Astrocyte of the spinal cord (primary cell): ENCODE measurements around the gene YIPF5.

ENCODE experiments used
- DNase-seq: peaks from one replicate; pipeline ENCODE4 v3.0.0; 2011; ENCODE audit warnings: low read depth, low spot score
- H3K4me3 ChIP-seq: 2 replicates; pipeline ENCODE4 v1.5.1; 2011; ENCODE audit warnings: low read depth, mild to moderate bottlenecking, low read length, moderate library complexity
- CTCF ChIP-seq: IDR thresholded peaks from 2 replicates; pipeline ENCODE4 v1.5.1; 2012; ENCODE audit warnings: low read depth, mild to moderate bottlenecking, low read length, inconsistent platforms
- in situ Hi-C: cut with HindIII; loops from 2 replicates; pipeline ENCODE4 v1.10.0; 2017; ENCODE audit warnings: low sequenced_read_pairs

The YIPF5 gene

GRCh38 chr5:144142824-144143162, 27.7 kb downstream of the YIPF5 start:
- DNase-seq: no peak

GRCh38 chr5:144142139-144142823, 28.2 kb downstream of the YIPF5 start:
- peak; percentile 60 for DNase-seq
- TF ChIP-seq CTCF: peak; percentile 69
- in situ Hi-C loops: no loop called here
- H3K4me3 ChIP-seq: no peak overlapping the region

More at GRCh38 chr5:144142824-144143162, 27.7 kb downstream of the YIPF5 start:
- in situ Hi-C loops: no loop called here
- TF ChIP-seq CTCF: no peak
- H3K4me3 ChIP-seq: no peak overlapping the region

- in situ Hi-C loops: no loop called here
- no peak overlapping the region for H3K4me3 ChIP-seq
- no peak for TF ChIP-seq CTCF
- no peak for DNase-seq
Observed at GRCh38 chr5:144141585-144141984, 28.9 kb downstream of the YIPF5 start.

GRCh38 chr5:144139586-144139985, 30.9 kb downstream of the YIPF5 start:
- DNase-seq: peak; percentile 24
- TF ChIP-seq CTCF: peak; percentile 27
- no peak overlapping the region for H3K4me3 ChIP-seq
- in situ Hi-C loops: no loop called here

GRCh38 chr5:144135113-144135762, 35.2 kb downstream of the YIPF5 start:
- H3K4me3 ChIP-seq: no peak overlapping the region
- no peak for TF ChIP-seq CTCF
- no peak for DNase-seq
- in situ Hi-C loops: no loop called here

- in situ Hi-C loops: no loop called here
- DNase-seq: no peak
- no peak overlapping the region for H3K4me3 ChIP-seq
- TF ChIP-seq CTCF: no peak
Observed at GRCh38 chr5:144134194-144134826, 36.1 kb downstream of the YIPF5 start.
